Stimulated activated CD4-positive, alpha-beta T cell treated with anti-CD3 and anti-CD28 coated beads, Interleukin-1b, Interleukin-23, amount 100 ng/mL, for 1 hour (primary cell): Measurements from ENCODE around the gene SPATA46.
"Not testable (repeated sequence)": the region's sequence is repeated elsewhere in the genome, so short reads cannot be mapped to it uniquely, and the experiment has no call there.

Experiments used
- DNase-seq, 2 donors: peaks; one replicate each; pipeline ENCODE4 v3.0.0-alpha.2; 2020; ENCODE audit warnings: low read depth in 2 of 2

Gene SPATA46, protein sequence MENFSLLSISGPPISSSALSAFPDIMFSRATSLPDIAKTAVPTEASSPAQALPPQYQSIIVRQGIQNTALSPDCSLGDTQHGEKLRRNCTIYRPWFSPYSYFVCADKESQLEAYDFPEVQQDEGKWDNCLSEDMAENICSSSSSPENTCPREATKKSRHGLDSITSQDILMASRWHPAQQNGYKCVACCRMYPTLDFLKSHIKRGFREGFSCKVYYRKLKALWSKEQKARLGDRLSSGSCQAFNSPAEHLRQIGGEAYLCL

DNA sequence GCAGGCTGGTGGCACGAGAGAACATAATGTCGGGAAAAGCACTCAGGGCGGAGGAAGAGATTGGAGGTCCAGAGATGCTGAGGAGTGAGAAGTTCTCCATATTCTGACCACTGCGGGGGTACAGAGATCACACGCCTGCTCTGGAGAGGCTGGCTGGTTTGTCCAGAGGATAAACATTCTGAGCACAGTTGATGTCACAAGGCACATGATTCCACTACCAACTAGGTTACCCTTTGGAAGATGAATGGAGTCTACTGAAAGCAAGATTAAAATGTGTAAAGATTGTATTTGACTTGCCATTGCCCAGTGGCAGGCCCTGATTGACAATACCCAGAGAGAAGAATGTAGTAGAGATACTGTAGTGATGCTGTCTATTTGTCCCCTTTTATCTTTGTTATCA lies at the start of gene SPATA46:
Gene SPATA46 (minus strand): TSS at position 164 of the 400 bp plus-strand sequence. CDS start 64 bp downstream, at position 100.
- no peak for DNase-seq

DNA sequence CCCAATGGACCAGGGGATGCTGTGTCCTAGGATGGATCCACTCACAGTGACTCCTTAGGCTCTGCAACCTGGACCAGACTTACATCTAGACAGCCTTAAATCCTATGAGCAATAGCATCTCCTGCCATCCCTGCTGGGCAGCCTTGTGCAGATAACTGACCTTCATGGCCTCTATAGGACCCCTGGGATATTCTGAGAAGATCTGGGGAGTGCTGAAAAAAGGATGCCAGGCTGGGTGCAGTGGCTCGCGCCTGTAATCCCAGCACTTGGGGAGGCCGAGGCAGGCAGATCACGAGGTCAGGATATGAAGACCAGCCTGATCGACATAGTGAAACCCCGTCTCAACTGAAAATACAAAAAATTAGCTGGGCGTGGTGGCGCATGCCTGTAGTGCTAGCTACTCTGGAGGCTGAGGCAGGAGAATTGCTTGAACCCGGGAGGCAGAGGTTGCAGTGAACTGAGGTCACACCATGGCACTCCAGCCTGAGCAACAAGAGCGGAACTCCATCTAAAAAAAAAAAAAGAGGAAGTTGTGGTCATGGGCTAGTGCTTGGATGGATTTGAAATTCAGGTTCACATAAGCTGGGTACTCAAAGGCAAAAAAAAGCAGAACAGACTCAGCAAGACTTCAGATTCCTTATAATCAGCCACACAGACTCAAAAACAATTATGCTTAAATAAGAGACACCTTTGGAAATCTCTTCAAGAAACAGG lies 46.2 kb upstream of the SPATA46 start:
- DNase-seq, result no peak

DNA sequence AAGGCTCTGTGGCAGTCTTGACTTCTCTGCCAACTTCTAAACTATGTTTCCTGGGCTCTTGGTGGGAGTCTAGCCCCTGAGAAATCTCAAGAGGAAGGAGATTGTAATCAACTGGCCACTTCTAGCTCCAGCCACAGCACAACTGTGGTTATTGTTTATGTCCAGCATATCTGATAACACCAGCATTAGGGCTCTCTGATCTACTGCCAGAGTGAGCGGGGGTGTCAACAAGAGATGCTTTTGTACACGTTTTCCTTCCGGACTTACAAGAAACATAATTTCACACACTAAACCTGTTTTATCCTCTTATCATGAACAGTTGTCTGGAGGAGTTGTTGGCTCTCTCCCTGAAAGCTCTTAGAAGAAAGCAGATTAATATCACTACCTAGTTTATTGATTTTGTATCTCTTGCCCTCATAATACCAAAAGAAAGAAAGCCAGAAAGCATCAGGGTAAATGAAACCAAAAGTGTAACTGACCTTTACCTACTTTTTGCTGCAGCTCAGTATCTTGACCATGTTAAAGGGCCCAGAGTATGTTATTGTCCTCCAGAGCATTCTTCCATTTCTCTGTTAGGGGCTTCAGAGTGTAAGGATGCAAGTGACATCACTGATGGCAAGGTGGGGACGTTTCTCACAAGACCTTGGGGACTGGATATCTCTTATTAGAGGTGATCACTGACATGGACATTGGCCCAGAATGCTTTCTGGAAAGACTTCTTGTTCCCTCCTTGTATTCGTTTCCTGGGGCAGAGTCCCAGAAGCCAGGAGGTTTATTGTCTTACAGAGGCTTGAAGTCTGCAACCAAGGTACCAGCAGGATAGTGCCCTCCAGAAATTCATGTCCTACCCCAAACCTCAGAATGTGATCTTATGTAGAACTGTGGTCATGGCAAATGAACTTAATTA lies 44.9 kb upstream of the SPATA46 start:
- no peak for DNase-seq

DNA sequence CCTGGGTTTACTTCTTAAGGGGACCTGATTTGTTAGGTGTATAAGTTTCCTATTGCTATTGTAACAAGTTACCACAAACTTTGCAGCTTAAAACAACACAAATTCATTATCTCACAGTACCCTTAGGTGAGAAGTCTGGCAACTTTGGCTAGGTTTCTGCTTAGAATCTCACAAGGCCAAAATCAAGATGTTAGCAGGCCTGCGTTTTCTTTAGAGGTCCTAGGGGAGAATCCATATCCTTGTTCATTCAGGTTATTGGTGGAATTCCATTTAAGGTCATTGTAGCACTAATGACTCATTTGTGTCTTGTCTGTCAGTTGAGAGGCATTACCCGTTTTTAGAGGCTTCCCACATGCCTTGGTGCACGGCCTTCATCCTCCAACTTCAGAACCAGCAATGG lies 43.5 kb upstream of the SPATA46 start:
- no peak for DNase-seq

DNA sequence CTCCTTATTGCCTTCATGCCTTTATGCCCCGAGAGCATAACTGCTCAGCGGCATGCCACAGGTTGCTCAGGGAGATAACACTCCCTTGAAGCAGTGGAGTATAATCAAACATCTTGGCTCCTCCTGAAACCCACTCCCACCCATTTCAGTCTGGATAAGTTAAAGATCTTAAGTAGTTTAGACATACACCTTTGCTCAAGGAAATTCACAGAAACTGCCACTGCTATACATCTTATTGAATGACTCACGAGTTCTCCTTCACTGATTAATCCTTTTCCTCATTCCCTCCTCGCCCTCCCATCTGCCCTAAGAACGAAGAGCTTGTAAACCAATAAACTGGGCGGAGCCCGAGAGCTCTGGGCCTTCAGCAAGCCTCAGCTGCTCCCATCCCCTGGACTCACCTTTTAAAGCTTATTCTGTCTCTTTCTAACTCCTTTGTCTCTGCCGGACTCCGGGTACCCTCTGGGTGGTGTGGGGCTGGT lies 42.8 kb upstream of the SPATA46 start:
- not testable (repeated sequence) for DNase-seq

DNA sequence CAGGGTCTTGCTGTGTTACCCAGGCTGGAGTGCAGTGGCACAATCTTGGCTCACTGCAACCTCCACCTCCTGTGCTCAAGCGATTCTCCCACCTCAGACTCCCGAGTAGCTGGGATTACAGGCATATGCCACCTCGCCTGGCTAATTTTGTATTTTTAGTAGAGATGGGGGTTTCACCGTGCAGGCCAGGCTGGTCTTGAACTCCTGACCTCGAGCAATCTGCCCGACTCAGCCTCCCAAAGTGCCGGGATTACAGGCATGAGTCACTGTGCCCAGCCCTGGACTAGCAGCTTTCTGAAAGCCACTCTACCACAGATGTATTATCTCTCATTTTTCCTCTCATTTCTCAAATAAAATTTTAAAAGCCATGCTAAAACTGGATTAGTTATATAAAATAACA lies 41.9 kb upstream of the SPATA46 start:
- DNase-seq, result not testable (repeated sequence)

DNA sequence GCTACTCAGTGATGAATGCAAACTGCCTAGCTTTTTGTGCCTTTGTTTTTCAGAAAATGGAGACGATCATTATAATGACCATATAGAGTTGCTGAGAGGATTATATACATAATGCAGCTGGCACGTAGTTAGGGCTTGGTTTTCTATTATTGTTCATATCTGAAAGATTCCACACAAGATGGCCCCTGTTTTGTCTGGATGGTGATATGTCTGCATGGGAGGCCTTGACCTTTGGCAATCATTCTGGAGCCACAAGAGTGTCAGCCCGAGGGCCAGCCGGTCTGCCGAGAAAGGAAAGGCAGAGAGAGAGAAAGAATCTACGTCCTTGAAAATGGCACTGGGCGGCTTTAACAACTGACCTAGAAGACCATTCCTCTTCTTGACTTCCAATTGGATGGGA lies 41.0 kb upstream of the SPATA46 start:
- no peak for DNase-seq

DNA sequence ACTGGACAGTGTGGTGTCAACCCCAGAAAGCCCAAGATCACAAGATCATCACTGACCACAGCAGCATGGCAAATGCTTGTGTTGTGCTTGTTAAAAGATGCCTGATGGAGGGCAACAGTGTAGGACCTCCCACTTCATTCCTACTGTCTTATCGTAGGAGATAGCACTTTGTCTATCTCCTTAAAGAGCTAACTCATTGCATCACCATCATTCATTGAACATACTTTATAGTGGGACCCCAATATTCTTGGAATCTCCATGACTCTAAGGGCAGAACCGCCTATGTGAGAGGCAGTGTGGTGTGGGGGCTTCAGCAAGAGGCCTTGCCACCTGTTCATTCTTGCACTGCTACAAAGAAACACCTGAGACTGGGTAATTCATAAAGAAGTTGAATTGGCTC lies 40.3 kb upstream of the SPATA46 start:
- DNase-seq, result no peak

DNA sequence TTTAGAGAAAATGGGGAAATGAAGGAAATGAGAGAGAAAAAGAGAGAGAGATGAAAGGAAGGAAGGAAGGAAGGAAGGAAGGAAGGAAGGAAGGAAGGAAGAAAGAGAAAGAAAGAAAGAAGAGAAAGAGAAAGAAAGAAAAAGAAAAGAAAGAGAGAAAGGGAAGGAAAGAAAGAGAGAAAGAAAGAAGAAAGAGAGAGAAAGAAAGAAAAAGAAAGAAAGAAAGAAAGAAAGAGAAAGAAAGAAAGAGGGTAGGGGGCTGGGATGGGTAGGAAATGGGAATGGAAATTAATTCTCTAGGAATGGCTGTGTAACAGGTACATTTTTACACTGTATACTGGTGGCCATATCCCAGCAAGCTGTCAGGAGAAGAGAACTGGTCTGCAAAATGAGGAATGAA lies 39.6 kb upstream of the SPATA46 start:
- DNase-seq, result no peak

DNA sequence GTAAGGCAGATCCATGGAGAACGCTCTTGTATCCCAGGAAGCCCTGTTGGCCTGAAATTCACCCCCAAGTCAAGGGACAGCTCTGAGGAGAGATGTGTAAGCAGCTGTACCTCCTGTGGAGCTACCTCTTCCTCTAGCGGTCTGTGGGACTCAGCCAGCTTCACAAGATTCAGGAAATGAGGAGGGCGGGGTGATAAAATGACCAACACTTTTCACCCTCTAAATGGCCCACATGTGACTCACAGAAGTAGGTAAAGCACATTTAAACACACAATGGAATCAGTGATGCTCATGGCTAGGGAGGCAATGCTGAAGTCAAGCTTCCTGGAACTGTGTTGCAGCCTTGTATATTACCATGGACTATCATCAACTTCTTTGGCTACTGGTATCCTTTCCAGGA lies 35.3 kb upstream of the SPATA46 start, which contains the start of gene SH2D1B:
Gene SH2D1B (minus strand): TSS at position 135 of the 400 bp plus-strand sequence. CDS start 120 bp downstream, at position 15.
- DNase-seq, result no peak

DNA sequence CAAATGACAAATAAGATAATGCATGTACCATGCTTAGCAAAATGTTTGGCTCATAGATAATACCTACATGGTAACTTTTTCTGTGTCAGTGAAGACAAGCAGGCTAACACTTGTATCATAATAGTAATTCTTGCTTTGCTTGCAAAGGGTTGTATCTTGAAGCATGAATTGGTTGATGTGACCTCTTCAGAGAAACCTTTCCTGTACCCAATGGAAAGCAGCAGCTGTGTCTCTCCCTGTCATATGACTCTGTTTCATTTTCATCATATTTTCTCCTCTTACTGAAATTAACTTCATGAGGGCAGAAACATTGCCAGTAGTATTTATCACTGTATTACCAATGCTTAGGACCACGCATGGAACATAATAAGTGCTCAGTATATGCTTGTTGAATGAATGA lies 30.9 kb upstream of the SPATA46 start:
- DNase-seq, result no peak

DNA sequence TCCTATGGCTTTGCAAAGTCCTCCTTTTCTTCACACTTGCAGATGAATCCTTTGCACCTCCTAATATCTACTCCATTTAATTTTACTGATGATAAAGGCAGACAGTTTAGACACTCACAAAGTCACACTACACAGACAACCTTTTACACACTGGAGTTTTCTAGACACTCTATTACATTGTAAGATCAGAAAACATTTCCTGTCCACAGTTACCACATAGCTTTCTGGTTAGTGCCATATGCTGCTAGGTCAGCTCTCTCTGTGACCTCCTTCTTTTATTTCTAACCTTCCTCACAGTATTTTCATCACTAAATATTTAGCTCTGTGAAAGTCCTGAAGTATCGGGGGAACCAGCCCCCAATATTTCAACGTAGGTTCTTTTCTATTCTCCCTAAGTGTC lies 30.2 kb upstream of the SPATA46 start:
- no peak for DNase-seq

DNA sequence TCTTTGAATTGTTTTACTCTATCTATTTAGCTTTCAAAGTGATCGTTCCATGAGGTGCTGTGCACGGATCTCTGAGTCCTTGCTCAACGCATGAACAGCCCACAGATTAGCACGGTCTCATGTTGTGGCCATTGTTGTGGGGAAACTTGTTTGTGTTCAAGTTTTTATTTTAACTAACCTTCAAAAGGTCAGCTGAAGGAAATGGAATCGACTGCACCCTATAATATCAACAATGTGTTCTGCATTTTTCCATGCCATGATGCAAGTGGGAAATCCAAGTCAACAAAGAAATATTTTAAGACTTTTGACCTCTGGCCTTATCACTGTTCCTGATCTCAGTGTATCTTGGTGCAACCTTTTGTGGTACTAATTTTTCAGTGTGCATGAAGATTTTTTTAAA lies 29.1 kb upstream of the SPATA46 start:
- no peak for DNase-seq

DNA sequence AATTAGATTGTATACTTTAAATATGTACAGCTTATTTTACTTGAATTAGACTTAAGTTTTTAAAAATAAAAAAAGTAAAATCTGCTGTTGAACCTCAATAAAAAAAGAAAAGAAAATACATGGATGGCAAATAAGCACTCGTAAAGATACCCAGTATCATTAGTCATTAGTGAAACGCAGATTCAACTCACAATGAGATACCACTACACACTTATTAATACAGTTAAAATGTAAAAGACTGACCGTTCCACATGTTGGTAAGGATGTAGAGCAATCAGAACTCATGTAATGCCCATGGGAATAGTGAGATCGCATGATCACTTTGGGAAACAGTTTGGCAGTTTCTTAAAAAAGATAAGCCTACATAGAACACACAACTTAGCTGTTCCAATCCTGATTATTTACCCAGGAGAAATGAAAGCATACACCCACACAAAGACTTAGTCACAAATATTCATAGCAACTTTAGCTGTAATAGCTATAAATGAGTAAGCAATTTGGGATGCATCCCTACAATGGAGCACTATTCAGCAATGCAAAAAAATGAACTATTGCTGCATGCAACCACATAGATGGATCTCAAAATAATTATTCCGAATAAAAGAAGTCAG lies 28.0 kb upstream of the SPATA46 start:
- no peak for DNase-seq

DNA sequence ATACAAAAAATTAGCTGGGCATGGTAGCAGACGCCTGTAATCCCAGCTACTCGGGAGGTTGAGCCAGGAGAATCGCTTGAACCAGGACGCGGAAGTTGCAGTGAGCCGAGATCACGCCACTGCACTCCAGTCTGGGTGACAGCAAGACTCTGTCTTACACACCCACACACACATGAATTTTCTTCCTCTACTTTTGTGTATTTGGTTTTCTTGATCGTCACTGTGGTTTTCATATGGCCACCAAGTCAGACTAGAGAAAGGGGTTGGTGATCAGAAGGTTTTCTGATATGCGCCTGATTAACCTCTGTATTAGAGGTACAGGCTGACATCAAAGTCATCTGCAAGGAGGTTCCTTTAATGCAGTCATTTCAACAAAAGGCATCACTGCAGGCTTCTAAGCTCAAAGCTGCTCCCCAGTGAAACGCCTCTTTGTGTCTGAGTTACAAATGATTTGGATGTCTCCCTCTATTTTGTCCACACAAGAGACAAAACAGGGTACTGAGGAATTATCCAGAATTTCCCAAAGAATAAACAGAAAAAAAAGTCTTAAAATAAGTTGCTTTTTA lies 24.2 kb upstream of the SPATA46 start:
- DNase-seq, result no peak

DNA sequence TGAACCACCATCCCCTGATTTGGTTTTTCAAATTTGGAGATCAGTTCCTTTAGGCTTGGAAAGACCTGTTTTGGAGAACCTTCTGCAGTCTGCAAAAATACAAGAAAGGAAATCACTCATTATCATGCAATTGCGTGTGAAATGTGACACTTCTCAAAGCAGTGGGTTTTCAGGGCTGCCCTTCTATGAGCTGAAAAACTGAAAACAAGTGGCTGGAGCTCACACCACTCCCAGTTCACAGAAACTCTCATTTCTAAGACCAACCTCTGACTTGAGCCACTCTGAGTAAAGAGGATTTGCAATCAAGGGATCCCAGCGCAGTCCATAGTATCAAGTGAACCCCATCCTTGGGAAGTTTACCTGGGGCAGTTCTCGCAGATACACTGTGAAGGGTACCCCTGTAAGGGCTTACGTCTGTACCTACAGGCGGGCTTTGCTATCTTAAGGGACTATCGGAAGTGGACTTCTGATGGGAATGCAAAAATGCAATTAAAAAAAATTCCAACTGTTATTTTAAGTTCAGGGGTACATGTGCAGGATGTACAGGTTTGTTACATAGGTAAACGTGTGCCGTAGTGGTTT lies 22.4 kb upstream of the SPATA46 start:
- no peak for DNase-seq

DNA sequence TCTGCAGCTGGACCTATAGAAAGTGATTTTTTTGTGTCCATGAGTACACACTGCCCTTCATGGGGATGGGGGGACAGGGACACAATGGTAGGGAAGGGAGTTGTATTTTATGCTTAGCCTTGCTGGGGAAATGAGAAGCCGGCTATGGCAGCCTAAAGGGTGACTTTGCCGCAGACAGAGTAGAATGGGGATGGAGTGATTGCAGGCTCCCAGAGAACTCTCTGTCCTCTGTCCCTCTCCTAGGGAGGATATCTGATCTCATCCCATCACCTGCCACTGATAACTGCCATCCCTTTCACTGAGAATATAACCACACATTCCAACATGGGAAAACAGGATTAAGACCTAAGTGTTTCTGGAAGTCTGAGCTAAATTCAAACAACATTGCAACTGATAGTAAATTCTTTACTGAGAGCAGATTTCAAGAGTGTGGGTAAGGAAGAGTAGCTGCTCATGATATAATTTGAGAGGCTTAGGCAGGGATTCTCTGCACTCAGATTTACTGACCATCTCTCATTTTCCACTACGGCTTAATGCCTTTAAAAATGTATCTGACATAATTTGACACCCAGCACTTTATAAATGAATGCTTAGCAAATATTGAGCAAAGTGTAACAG lies 21.4 kb upstream of the SPATA46 start:
- no peak for DNase-seq

DNA sequence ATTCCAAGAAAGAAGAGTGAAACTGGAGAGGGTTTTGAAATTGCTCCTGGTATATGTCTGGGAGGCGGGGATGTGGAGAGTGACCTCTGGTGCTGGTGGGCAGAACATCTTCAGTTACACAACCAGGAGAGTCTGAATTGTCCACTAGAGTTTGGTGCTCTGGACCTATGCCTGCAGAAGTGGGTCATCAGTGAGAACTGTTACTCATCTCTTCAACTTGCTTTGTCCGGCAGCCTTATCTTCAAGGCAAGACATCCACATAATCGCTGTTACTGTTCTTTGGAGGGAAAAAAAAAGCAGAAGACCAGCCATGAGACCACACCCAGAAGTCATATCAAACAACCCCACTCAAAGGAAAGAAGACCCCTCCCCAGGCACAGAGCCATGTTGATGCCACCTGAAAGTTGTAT lies 20.4 kb upstream of the SPATA46 start:
- no peak for DNase-seq

DNA sequence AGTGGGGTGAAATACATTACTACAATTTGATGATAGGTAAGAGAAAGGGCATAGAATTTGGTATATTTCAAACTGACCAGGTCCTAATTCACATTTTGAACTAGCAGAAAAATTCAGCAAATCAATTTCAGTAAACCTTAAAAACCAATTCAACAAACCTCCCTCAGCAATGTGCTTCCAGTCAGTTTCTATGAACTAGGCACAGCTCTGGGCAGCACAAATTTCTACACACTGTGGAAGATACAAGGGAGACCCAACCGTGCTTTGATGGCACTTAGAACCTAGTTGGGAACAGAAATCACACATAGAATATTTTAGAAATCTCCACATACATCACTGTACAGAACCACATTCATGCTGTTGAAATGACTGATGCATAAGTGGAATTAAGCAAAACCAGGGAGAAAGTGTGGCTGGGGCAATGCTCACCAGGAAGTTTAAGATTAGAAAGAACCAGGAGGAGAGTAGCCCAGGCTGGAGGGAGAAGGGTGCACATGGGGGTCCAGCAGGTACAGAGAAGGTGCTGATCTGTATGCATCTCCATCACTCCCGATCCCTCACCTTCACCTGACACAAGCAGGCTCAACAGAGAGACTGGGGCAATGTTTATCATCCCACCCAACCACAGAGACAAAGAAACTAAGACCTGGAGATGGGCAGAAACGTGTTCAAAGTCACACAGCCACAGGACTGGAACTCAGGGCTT lies 19.7 kb upstream of the SPATA46 start:
- DNase-seq, result no peak
